ENCODE results near the gene EFNA5. TPM values are rescaled to one million over a fixed set of nuclear protein-coding genes. Genes with fewer than 3 reads are reported as not detected.
A peak's percentile ranks its signal among the peaks of the same experiment; 100 is the strongest.

Gene EFNA5
- total and polyA plus RNA-seq, 2 experiments from 2014 or later = 0.64 to 0.86 TPM

- Histone ChIP-seq H3K79me2 (ENCODE audit: insufficient read depth) (no peaks in the 10 kb centered on the region), H2AFZ (no peak overlapping the region), H3K4me2 (ENCODE audit: unreplicated experiment) (no peak overlapping the region), H3K9me3 (ENCODE audit: low read depth) (no peaks in the 10 kb centered on the region), H3K4me3 (no peak overlapping the region), H4K20me1 (ENCODE audit: insufficient read depth) (no peaks in the 10 kb centered on the region), H3K9ac (no peak overlapping the region), H3K27ac (no peak overlapping the region), H3K27me3 (replicated peaks; ENCODE audit: insufficient read depth) (peaks cover 33% of the 10 kb centered on the region), H3K36me3 (ENCODE audit: low read depth) (no peaks in the 10 kb centered on the region), H3F3A (ENCODE audit: insufficient read depth) (no peaks in the 10 kb centered on the region), H3K4me1 (ENCODE audit: insufficient read depth) (no peaks in the 10 kb centered on the region), H3K9me2 (ENCODE audit: insufficient read depth) (no peaks in the 10 kb centered on the region)
- TF ChIP-seq EZH2phosphoT487 (IDR thresholded peaks at IDR 0.05; ENCODE audit: insufficient read depth, low read depth) (no peak), EZH2 (IDR thresholded peaks at IDR 0.05; ENCODE audit: insufficient read depth, poor library complexity, severe bottlenecking) (no peak)
- DNase-seq = no peak
- 62 to 65% methylated on average over 4 of the region's 4 CpGs for WGBS, 2 experiments (ENCODE audit: low coverage in 1 of 2, low lambda C conversion rate in 2 of 2, missing lambda C conversion rate in 2 of 2)
- in situ Hi-C loops (cut with MboI) = no loop called here
These were observed 71.8 kb downstream of the EFNA5 start for GRCh38 chr5:107598958-107599357.

DNA sequence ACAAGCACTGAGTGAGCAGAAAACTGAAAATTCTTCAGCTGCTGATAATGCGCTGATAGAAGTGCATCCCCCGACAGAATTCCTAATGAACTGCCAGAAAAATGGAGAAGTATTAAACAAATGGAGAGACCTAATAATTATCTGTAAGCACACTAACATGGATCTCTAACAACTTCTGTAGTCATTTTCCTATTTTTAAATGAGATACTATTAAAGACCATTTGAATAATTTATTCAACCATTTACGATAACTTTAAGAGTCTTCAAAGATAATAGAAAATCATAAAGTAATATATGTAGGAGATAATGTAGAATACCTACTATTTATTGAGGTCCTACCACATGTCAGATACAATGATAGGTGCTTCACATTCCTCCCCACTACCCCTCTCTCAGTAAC, 72.9 kb downstream of the EFNA5 start:
- no peaks in the 10 kb centered on the region for H3K79me2 ChIP-seq (ENCODE audit: insufficient read depth)
- H3K4me3 ChIP-seq = no peak overlapping the region
- H4K20me1 ChIP-seq (ENCODE audit: insufficient read depth) = no peaks in the 10 kb centered on the region
- H3K9me3 ChIP-seq (ENCODE audit: low read depth) = no peaks in the 10 kb centered on the region
- H3K9me2 ChIP-seq (ENCODE audit: insufficient read depth) = no peaks in the 10 kb centered on the region
- no peak overlapping the region for H3K4me2 ChIP-seq (ENCODE audit: unreplicated experiment)
- no peak overlapping the region for H3K27ac ChIP-seq
- no peak overlapping the region for H3K9ac ChIP-seq
- no peaks in the 10 kb centered on the region for H3K36me3 ChIP-seq (ENCODE audit: low read depth)
- H3K4me1 ChIP-seq (ENCODE audit: insufficient read depth) = no peaks in the 10 kb centered on the region
- H3F3A ChIP-seq (ENCODE audit: insufficient read depth) = no peaks in the 10 kb centered on the region
- H3K27me3 ChIP-seq (replicated peaks; ENCODE audit: insufficient read depth) = peaks cover 33% of the 10 kb centered on the region
- no peak for DNase-seq
- 92 to 99% methylated on average over 3 of the region's 3 CpGs for WGBS, 2 experiments (ENCODE audit: low coverage in 1 of 2, low lambda C conversion rate in 2 of 2, missing lambda C conversion rate in 2 of 2)
- no peak overlapping the region for H2AFZ ChIP-seq
- TF ChIP-seq EZH2phosphoT487 (IDR thresholded peaks at IDR 0.05; ENCODE audit: insufficient read depth, low read depth) = no peak
- TF ChIP-seq EZH2 (IDR thresholded peaks at IDR 0.05; ENCODE audit: insufficient read depth, poor library complexity, severe bottlenecking) = no peak
- in situ Hi-C loops (cut with MboI) = no loop called here

DNA sequence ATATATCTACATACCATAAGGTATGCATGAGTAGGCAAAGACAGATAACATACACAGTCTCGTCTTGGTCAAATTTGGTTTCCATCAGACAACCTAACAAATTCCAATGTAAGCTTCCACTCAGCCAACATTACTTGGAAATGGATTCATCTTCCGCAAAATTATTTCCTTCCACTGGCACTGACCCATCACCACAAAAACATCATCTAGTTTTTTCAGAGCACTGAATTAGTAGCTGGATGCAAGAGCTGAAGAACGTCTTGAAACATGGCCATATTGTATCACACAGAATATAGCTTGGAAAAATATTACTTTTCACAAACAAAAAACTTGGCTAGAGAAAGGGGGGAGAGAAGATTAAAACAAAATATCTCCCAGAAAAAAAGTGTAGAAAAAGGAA, 73.5 kb downstream of the EFNA5 start:
- Histone ChIP-seq H3K9ac (no peak overlapping the region), H3K4me3 (no peak overlapping the region), H3K4me1 (ENCODE audit: insufficient read depth) (no peaks in the 10 kb centered on the region), H2AFZ (no peak overlapping the region), H3K36me3 (ENCODE audit: low read depth) (no peaks in the 10 kb centered on the region), H3K27ac (no peak overlapping the region), H3F3A (ENCODE audit: insufficient read depth) (no peaks in the 10 kb centered on the region), H4K20me1 (ENCODE audit: insufficient read depth) (no peaks in the 10 kb centered on the region), H3K4me2 (ENCODE audit: unreplicated experiment) (no peak overlapping the region), H3K27me3 (replicated peaks; ENCODE audit: insufficient read depth) (peaks cover 29% of the 10 kb centered on the region), H3K9me2 (ENCODE audit: insufficient read depth) (no peaks in the 10 kb centered on the region), H3K79me2 (ENCODE audit: insufficient read depth) (no peaks in the 10 kb centered on the region), H3K9me3 (ENCODE audit: low read depth) (no peaks in the 10 kb centered on the region)
- 28 to 36% methylated on average over 3 of the region's 3 CpGs for WGBS, 2 experiments (ENCODE audit: low coverage in 1 of 2, low lambda C conversion rate in 2 of 2, missing lambda C conversion rate in 2 of 2)
- TF ChIP-seq EZH2 (IDR thresholded peaks at IDR 0.05; ENCODE audit: insufficient read depth, poor library complexity, severe bottlenecking) (no peak), EZH2phosphoT487 (IDR thresholded peaks at IDR 0.05; ENCODE audit: insufficient read depth, low read depth) (no peak)
- DNase-seq = no peak
- in situ Hi-C loops (cut with MboI) = no loop called here

- no peaks in the 10 kb centered on the region for H3K9me2 ChIP-seq (ENCODE audit: insufficient read depth)
- no peaks in the 10 kb centered on the region for H3K36me3 ChIP-seq (ENCODE audit: low read depth)
- no peak overlapping the region for H2AFZ ChIP-seq
- H3K79me2 ChIP-seq (ENCODE audit: insufficient read depth) = no peaks in the 10 kb centered on the region
- no peak for TF ChIP-seq EZH2phosphoT487 (IDR thresholded peaks at IDR 0.05; ENCODE audit: insufficient read depth, low read depth)
- TF ChIP-seq EZH2 (IDR thresholded peaks at IDR 0.05; ENCODE audit: insufficient read depth, poor library complexity, severe bottlenecking) = no peak
- H3K4me2 ChIP-seq (ENCODE audit: unreplicated experiment) = no peak overlapping the region
- H3K4me1 ChIP-seq (ENCODE audit: insufficient read depth) = no peaks in the 10 kb centered on the region
- peak; percentile 36 for DNase-seq
- WGBS, 2 experiments (ENCODE audit: low coverage in 1 of 2, low lambda C conversion rate in 2 of 2, missing lambda C conversion rate in 2 of 2) = 20 to 33% methylated on average over 4 of the region's 4 CpGs
- H3F3A ChIP-seq (ENCODE audit: insufficient read depth) = no peaks in the 10 kb centered on the region
- no peak overlapping the region for H3K4me3 ChIP-seq
- H3K27ac ChIP-seq = no peak overlapping the region
- H3K9ac ChIP-seq = no peak overlapping the region
- in situ Hi-C loops (cut with MboI) = no loop called here
- no peaks in the 10 kb centered on the region for H4K20me1 ChIP-seq (ENCODE audit: insufficient read depth)
- peaks cover 17% of the 10 kb centered on the region; the same call in 1 of the 2 replicates for H3K27me3 ChIP-seq (replicated peaks; ENCODE audit: insufficient read depth)
- no peaks in the 10 kb centered on the region for H3K9me3 ChIP-seq (ENCODE audit: low read depth)
These were observed 76.3 kb downstream of the EFNA5 start for GRCh38 chr5:107594253-107595045.
